Spleen (tissue), 11 donors: ENCODE data around the gene ZNF385C. TPM values are rescaled to one million over a fixed set of nuclear protein-coding genes. Genes with fewer than 3 reads are reported as not detected.

Experiments used
- DNase-seq: peaks from one replicate; pipeline ENCODE4 v3.0.0-alpha.2; 2020
- H3K27ac ChIP-seq, 8 donors: fragments of 200-600 bp; sonication (generic) in 7 of 8; 1 replicate in 4 of 8; 2 replicates in 4 of 8; pipeline versions ENCODE4 v1.5.0 to v1.8.0; 2016 to 2021; ENCODE audit warnings: inconsistent platforms in 4 of 8, mild to moderate bottlenecking in 4 of 8, moderate library complexity in 1 of 8
- H3K27me3 ChIP-seq, 7 donors: fragments of 200-600 bp; sonication (generic) in 6 of 7; replicated peaks in 1 of 7; 1 replicate in 4 of 7; 2 replicates in 3 of 7; pipeline versions ENCODE4 v1.5.0 to v1.8.0; 2016 to 2021; ENCODE audit warnings: inconsistent platforms in 3 of 7, mild to moderate bottlenecking in 1 of 7
- H3K36me3 ChIP-seq, 6 donors: fragments of 200-600 bp; sonication (generic) in 5 of 6; 1 replicate in 4 of 6; 2 replicates in 2 of 6; pipeline versions ENCODE4 v1.5.0 to v1.8.0; 2016 to 2021; ENCODE audit warnings: inconsistent platforms in 2 of 6
- H3K4me1 ChIP-seq, 6 donors: fragments of 200-600 bp; sonication (generic) in 5 of 6; 1 replicate in 3 of 6; 2 replicates in 3 of 6; pipeline versions ENCODE4 v1.5.0 to v1.8.0; 2016 to 2021; ENCODE audit warnings: inconsistent platforms in 3 of 6
- H3K4me3 ChIP-seq, 8 donors: fragments of 200-600 bp; sonication (generic) in 7 of 8; 1 replicate in 4 of 8; 2 replicates in 4 of 8; pipeline versions ENCODE4 v1.5.0 to v1.8.0; 2016 to 2021; ENCODE audit warnings: inconsistent platforms in 4 of 8, mild to moderate bottlenecking in 4 of 8, moderate library complexity in 2 of 8
- H3K9me3 ChIP-seq, 8 donors: fragments of 200-600 bp; sonication (generic) in 7 of 8; 1 replicate in 4 of 8; 2 replicates in 4 of 8; pipeline versions ENCODE4 v1.5.0 to v1.8.0; 2016 to 2021; ENCODE audit warnings: inconsistent platforms in 4 of 8
- POLR2A ChIP-seq, 3 donors: fragments of 450-650 bp; IDR thresholded peaks; one replicate each; pipeline ENCODE4 v1.5.1; 2017; ENCODE audit warnings: antibody characterized with exemption in 3 of 3, mild to moderate bottlenecking in 1 of 3
- POLR2AphosphoS5 ChIP-seq, 3 donors: sonication (generic); formaldehyde crosslinking; IDR thresholded peaks; one replicate each; pipeline ENCODE4 v1.5.1; 2017; ENCODE audit warnings: antibody characterized with exemption in 3 of 3
- WGBS, 5 donors: extraction: QIAGEN DNeasy Blood & Tissue Kit in 3 of 5; methylation state at CpG; one replicate each; pipeline versions ENCODE4 v1.1.5 to v1.1.7; 2013 to 2018; 5-methylcytosine and 5-hydroxymethylcytosine counted together
- intact Hi-C: fragments of 100-400 bp; cut with DNase I; formaldehyde crosslinking; loops from one replicate; pipeline ENCODE4 v1.15.0; 2023; ENCODE audit warnings: low total_unique reads
- polyA plus RNA-seq, 3 donors: library from polyadenylated mRNA; stranded (reverse); fragments of 200-250 nt; gene quantifications; one replicate each; pipeline ENCODE4 v1.2.1, GENCODE V29; 2013
- total RNA-seq, 7 donors: library from RNA; depleted of rRNA in 3 of 7; stranded (reverse); fragments of >200 nt in 3 of 7; fragmentation: NEBNext Ultra II Directional in 4 of 7; extraction: Animal tissue kit (Norgen Biotek cat#: 25700) in 4 of 7; gene quantifications; one replicate each; pipeline versions ENCODE4 v1.1.0 to v1.2.1, GENCODE V29; 2016 to 2021
- TF ChIP-seq, protein P1 (sequence below), 11 experiments: fragments of 200-600 bp in 7 of 11; fragments of 450-650 bp in 4 of 11; sonication (generic) in 4 of 11; IDR thresholded peaks in 8 of 11; conservative IDR thresholded peaks in 3 of 11; 1 replicate in 7 of 11; 2 replicates in 4 of 11; pipeline versions ENCODE4 v1.4.0 to v1.8.0; 2016 to 2021; ENCODE audit warnings: antibody characterized with exemption in 11 of 11, inconsistent platforms in 4 of 11, mild to moderate bottlenecking in 1 of 11
- donor health status: healthy with polysubstance abuse.
- donor health status: DM: no; HTN: no; CAD: no; lungs with moderate emphysema.
- donor health status: DM: no; HTN: no; CAD: no.
- donor health status: Bipolar disorder and iron deficiency.
- donor health status: healthy.
- donor health status: DM: no; HTN: no; CAD: no.
- donor health status: DM: yes; HTN: yes; CAD: no.

The ZNF385C gene
- total and polyA plus RNA-seq, 10 donors: 0.17 to 0.60 (median 0.41) TPM; not detected in 2

DNA sequence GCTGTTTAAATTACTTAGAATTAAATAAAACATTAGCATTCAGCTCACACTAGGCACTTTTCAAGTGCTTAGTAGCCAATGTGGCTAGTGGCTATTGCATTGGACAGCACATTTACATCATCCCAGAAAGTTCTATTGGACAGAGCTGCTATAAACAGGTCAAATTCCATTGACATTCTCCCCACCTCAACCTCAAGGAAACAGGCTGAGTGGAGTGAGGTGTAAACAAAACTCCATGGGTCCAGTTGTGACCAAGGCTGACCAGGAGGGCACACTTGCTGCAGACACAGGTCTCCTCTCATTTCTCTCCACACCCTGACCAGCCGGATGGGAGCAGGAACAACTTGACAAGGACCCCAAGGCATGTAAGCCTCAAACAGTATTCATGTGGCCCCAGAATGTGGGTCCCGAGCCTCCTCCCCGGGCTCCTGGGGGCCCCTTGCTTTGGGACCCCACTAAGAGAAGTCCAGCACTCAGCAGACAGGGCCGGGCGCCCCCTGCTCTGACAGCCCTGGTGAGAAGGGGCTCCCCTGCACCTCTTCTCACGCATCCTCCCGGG lies 48.4 kb downstream of the ZNF385C start:
- H3K36me3 ChIP-seq: no peaks in the 10 kb centered on the region
- H3K4me1 ChIP-seq: peaks cover 0 to 24% (median 14%) of the 10 kb centered on the region in 6 donors
- H3K9me3 ChIP-seq: no peaks in the 10 kb centered on the region
- TF ChIP-seq, protein P1, sequence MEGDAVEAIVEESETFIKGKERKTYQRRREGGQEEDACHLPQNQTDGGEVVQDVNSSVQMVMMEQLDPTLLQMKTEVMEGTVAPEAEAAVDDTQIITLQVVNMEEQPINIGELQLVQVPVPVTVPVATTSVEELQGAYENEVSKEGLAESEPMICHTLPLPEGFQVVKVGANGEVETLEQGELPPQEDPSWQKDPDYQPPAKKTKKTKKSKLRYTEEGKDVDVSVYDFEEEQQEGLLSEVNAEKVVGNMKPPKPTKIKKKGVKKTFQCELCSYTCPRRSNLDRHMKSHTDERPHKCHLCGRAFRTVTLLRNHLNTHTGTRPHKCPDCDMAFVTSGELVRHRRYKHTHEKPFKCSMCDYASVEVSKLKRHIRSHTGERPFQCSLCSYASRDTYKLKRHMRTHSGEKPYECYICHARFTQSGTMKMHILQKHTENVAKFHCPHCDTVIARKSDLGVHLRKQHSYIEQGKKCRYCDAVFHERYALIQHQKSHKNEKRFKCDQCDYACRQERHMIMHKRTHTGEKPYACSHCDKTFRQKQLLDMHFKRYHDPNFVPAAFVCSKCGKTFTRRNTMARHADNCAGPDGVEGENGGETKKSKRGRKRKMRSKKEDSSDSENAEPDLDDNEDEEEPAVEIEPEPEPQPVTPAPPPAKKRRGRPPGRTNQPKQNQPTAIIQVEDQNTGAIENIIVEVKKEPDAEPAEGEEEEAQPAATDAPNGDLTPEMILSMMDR (IDR thresholded peaks at IDR 0.05 in 8 of 11, conservative IDR thresholded peaks at IDR 0.05 in 3 of 11): no peak
- no peak for TF ChIP-seq POLR2A (IDR thresholded peaks at IDR 0.05)
- no peak for TF ChIP-seq POLR2AphosphoS5 (IDR thresholded peaks at IDR 0.05)
- H3K27ac ChIP-seq: peak overlapping the region in 1 of 8 donors; percentile 43
- intact Hi-C loops: no loop called here
- peak overlapping the region; percentile 44 to 81 (median 54) for H3K4me3 ChIP-seq
- DNase-seq: no peak
- H3K27me3 ChIP-seq: peaks cover 0 to 35% (median 0%) of the 10 kb centered on the region in 7 donors
- WGBS, 5 donors: 0 to 17% (median 1%) methylated on average over 1 to 7 of the region's 7 CpGs

DNA sequence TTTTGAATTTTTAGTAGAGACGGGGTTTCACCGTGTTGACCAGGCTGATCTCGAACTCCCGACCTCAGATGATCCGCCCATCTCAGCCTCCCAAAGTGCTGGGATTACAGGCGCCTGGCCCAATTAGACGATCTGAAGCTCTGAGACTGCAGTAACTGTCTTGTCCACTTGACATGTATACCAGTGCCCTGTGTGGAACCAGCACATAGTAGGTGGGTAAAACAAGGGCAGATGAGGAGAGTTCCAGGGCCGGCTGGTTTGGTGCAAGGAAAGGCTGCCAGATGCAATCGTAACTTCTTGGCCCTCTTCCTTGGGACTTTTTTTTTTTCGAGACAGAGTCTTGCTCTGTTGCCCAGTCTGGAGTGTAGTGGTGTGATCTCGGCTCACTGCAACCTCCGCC lies 50.9 kb downstream of the ZNF385C start:
- peaks cover 0 to 12% (median 0%) of the 10 kb centered on the region in 7 donors for H3K27me3 ChIP-seq
- no peak overlapping the region for H3K27ac ChIP-seq
- no peak overlapping the region for H3K4me3 ChIP-seq
- no peak for DNase-seq
- H3K9me3 ChIP-seq: no peaks in the 10 kb centered on the region
- intact Hi-C loops: no loop called here
- no peaks in the 10 kb centered on the region for H3K36me3 ChIP-seq
- TF ChIP-seq POLR2AphosphoS5 (IDR thresholded peaks at IDR 0.05) (no peak), POLR2A (IDR thresholded peaks at IDR 0.05) (no peak)
- TF ChIP-seq, protein P1 (IDR thresholded peaks at IDR 0.05 in 8 of 11, conservative IDR thresholded peaks at IDR 0.05 in 3 of 11): no peak
- WGBS, 5 donors: 83 to 89% (median 86%) methylated on average over 11 to 12 of the region's 12 CpGs
- H3K4me1 ChIP-seq: peaks cover 0 to 24% (median 14%) of the 10 kb centered on the region in 6 donors

DNA sequence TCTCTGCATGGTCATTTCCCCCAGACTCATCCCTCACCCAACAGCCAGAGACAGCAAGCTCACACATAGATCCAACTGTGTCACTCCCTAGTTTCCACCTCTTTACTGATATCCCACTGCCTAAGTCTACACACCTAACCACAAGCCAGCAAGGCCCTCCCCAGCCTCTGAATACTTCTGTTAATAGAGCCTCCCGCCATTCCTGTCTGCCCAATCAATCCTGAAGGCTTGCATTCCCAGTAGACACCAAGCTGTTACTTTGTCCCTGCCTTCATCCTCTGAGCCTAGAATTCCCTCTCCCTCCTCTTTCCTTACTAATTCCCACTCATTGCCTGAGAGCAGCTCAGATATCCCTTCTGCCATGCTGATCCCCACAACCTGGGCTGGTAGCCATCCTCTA lies 52.6 kb downstream of the ZNF385C start:
- no peak for DNase-seq
- Histone ChIP-seq H3K9me3 (no peaks in the 10 kb centered on the region), H3K4me1 (peaks cover 0 to 18% (median 9%) of the 10 kb centered on the region in 6 donors), H3K27me3 (peaks cover 0 to under 1% (median 0%) of the 10 kb centered on the region in 7 donors), H3K36me3 (no peaks in the 10 kb centered on the region), H3K4me3 (no peak overlapping the region), H3K27ac (no peak overlapping the region)
- intact Hi-C loops: no loop called here
- TF ChIP-seq, protein P1 (IDR thresholded peaks at IDR 0.05 in 8 of 11, conservative IDR thresholded peaks at IDR 0.05 in 3 of 11): no peak
- TF ChIP-seq POLR2AphosphoS5 (IDR thresholded peaks at IDR 0.05) (no peak), POLR2A (IDR thresholded peaks at IDR 0.05) (no peak)
- 76 to 90% (median 85%) methylated on average over 1 of the region's 1 CpG for WGBS, 5 donors

DNA sequence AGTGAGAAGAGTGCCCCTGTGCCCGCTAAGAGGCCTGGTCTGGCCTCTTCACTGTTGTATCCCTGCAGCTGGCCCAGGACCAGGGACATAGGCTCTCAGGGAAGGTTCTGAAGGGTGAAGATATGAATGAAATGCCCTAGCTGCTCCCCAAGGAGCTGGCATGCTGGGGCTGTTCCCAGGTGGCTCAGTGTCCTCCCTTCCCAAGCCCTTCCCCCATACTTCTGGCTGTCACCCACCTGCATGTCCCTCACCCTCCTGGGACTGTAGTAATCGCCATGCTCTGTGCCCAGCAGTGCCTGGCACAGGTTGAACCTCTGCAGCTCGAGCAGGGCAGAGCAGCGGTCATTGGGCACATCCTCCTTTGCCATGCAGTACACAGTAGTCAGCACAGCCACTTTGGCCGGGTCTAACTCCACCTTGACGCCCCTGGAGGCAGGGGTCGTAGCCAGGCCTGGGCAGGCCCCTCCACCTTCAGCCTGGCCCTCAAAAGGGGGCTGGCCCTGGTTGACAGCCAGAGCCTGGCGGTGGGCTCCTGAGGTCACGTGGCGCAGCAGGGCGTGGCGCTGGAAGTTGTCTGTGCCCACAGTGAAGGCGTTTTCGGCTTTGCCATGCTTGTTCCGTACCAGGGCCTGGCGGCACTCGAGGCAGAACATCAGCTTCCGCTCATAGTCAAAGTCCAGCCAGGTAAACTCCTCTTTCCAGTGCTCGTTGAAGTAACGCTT lies 55.5 kb downstream of the ZNF385C start:
- intact Hi-C loops: no loop called here

More for the DNA sequence above, 55.5 kb downstream of the ZNF385C start:
- Histone ChIP-seq H3K27me3 (peaks cover 0 to 14% (median 0%) of the 10 kb centered on the region in 7 donors), H3K36me3 (no peaks in the 10 kb centered on the region), H3K9me3 (no peaks in the 10 kb centered on the region), H3K27ac (no peak overlapping the region), H3K4me1 (peaks cover 0 to 11% (median 5%) of the 10 kb centered on the region in 6 donors), H3K4me3 (no peak overlapping the region)
- DNase-seq: no peak
- TF ChIP-seq, protein P1 (IDR thresholded peaks at IDR 0.05 in 8 of 11, conservative IDR thresholded peaks at IDR 0.05 in 3 of 11): no peak
- TF ChIP-seq POLR2AphosphoS5 (IDR thresholded peaks at IDR 0.05) (no peak), POLR2A (IDR thresholded peaks at IDR 0.05) (no peak)
- WGBS, 5 donors: 89 to 97% (median 91%) methylated on average over 18 to 20 of the region's 20 CpGs
